Heart left ventricle (tissue), 16 donors: ENCODE measurements around the gene PCTP. TPM values are rescaled to one million over a fixed set of nuclear protein-coding genes. Genes with fewer than 3 reads are reported as not detected.
A peak's percentile ranks its signal among the peaks of the same experiment; 100 is the strongest.

Source experiments
- ATAC-seq, 4 donors: fragments of 200-7000 bp; cut with Tn5 transposase; one replicate each; pipeline ENCODE4 v1.9.1; 2020 to 2022; ENCODE audit warnings: moderate library complexity in 4 of 4, mild to moderate bottlenecking in 3 of 4, moderate number of reproducible peaks in 1 of 4
- DNase-seq, 5 donors: peaks; one replicate each; pipeline ENCODE4 v3.0.0-alpha.2; 2020
- H3K27ac ChIP-seq, 12 donors: fragments of 200-600 bp; sonication (generic) in 4 of 12; one replicate each; pipeline versions ENCODE4 v1.5.0 to v1.8.0; 2016 to 2022; ENCODE audit warnings: mild to moderate bottlenecking in 2 of 12
- H3K27me3 ChIP-seq, 9 donors: fragments of 200-600 bp; sonication (generic) in 2 of 9; one replicate each; pipeline versions ENCODE4 v1.5.1 to v1.8.0; 2016 to 2022; ENCODE audit warnings: mild to moderate bottlenecking in 3 of 9
- H3K36me3 ChIP-seq, 9 donors: fragments of 200-600 bp; sonication (generic) in 2 of 9; one replicate each; pipeline versions ENCODE4 v1.5.0 to v1.8.0; 2018 to 2022; ENCODE audit warnings: mild to moderate bottlenecking in 2 of 9
- H3K4me1 ChIP-seq, 12 donors: fragments of 200-600 bp; sonication (generic) in 4 of 12; one replicate each; pipeline versions ENCODE4 v1.5.0 to v1.8.0; 2016 to 2022; ENCODE audit warnings: mild to moderate bottlenecking in 3 of 12
- H3K4me3 ChIP-seq, 12 donors: fragments of 200-600 bp; sonication (generic) in 4 of 12; one replicate each; pipeline versions ENCODE4 v1.5.0 to v1.8.0; 2017 to 2022; ENCODE audit warnings: mild to moderate bottlenecking in 9 of 12, moderate library complexity in 4 of 12
- H3K9me3 ChIP-seq, 12 donors: fragments of 200-600 bp; sonication (generic) in 4 of 12; one replicate each; pipeline versions ENCODE4 v1.5.0 to v1.8.0; 2016 to 2022; ENCODE audit warnings: mild to moderate bottlenecking in 1 of 12
- CTCF ChIP-seq, 12 donors: fragments of 200-600 bp; sonication (generic) in 4 of 12; IDR thresholded peaks; one replicate each; pipeline versions ENCODE4 v1.5.0 to v1.8.0; 2018 to 2022; ENCODE audit warnings: antibody characterized with exemption in 12 of 12, mild to moderate bottlenecking in 5 of 12
- POLR2A ChIP-seq, 2 donors: fragments of 450-650 bp; IDR thresholded peaks; one replicate each; pipeline ENCODE4 v1.6.1; 2017; ENCODE audit warnings: antibody characterized with exemption in 2 of 2, mild to moderate bottlenecking in 2 of 2, moderate library complexity in 2 of 2
- WGBS, 4 donors: extraction: QIAGEN DNeasy Blood & Tissue Kit in 2 of 4; methylation state at CpG; one replicate each; pipeline versions ENCODE4 v1.1.5 to v1.1.7; 2013 to 2018; 5-methylcytosine and 5-hydroxymethylcytosine counted together
- intact Hi-C, 10 donors: fragments of 100-400 bp; cut with DNase I; formaldehyde crosslinking; loops; one replicate each; pipeline versions ENCODE4 v1.11.1 to v1.14.2; 2022
- polyA plus RNA-seq, 2 donors: library from polyadenylated mRNA; stranded (reverse); fragments of 200-250 nt; gene quantifications; one replicate each; pipeline ENCODE4 v1.2.3, GENCODE V29; 2013
- total RNA-seq, 9 donors: library from RNA; depleted of rRNA in 2 of 9; stranded (reverse); fragments of >200 nt in 2 of 9; fragmentation: NEBNext Ultra II Directional in 3 of 9; extraction: Animal tissue kit (Norgen Biotek cat#: 25700) in 3 of 9; gene quantifications; one replicate each; pipeline versions ENCODE4 v1.1.0 to v1.2.4, GENCODE V29; 2016 to 2023
- donor health status: ischemic (EF 13 %, LVEDD 7.1; RV severe dilation, severe dysfunction).
- donor health status: healthy with polysubstance abuse.
- donor health status: DM: no; HTN: yes; CAD: no.
- donor health status: DM: no; HTN: no; CAD: no.
- donor health status: ischemic (EF 25% LVEDD 6.9; RV normal size, moderate dysfunction).
- donor health status: ischemic (EF 25% LVEDD 5.7; RV mildly dilated, moderate dysfunction).
- donor health status: healthy.
- donor health status: DM: yes; HTN: yes; CAD: no.
- donor health status: ischemic (EF 35%, LVEDD 5.7; RV mildly dilated, moderate dysfunction).
- donor health status: nonischemic (EF 11% LVEDD 7.7; RV severe dilation, severe dysfunction).
- donor health status: DM: yes; HTN: yes; CAD: no.
- donor health status: PGD.
- donor health status: ischemic (EF 29% LVEDD 5.4; RV normal size, mild dysfunction).
- donor health status: nonischemic (EF 23%, LVEDD 6.1; RV moderate dilation, normal function).

PCTP gene
- total and polyA plus RNA-seq, 11 donors: 11.8 to 22.6 (median 18.6) TPM

- ATAC-seq (no peak), DNase-seq (no peak)
- Histone ChIP-seq H3K36me3 (no peaks in the 10 kb centered on the region), H3K27ac (peak overlapping the region in 2 of 12 donors; percentile 50 to 51), H3K4me3 (no peak overlapping the region), H3K4me1 (peaks cover 0 to 57% (median 30%) of the 10 kb centered on the region in 12 donors), H3K9me3 (no peaks in the 10 kb centered on the region), H3K27me3 (no peaks in the 10 kb centered on the region)
- 61 to 100% (median 96%) methylated on average over 1 of the region's 1 CpG for WGBS, 4 donors
- intact Hi-C loops: loop anchor here in 1 of 10 donors (10.0 kb wide), 1 partner anchor 303 kb away; the partner anchor contains the start of gene MMD
- TF ChIP-seq POLR2A (IDR thresholded peaks at IDR 0.05): no peak
- TF ChIP-seq CTCF (IDR thresholded peaks at IDR 0.05): no peak
Measured at GRCh38 chr17:55727920-55728319, 22.9 kb upstream of the PCTP start.

- H3K4me3 ChIP-seq: peak overlapping the region in 1 of 12 donors; percentile 6
Measured at GRCh38 chr17:55728361-55728760, 22.5 kb upstream of the PCTP start.

GRCh38 chr17:55728833-55729232, 22.0 kb upstream of the PCTP start:
- Histone ChIP-seq H3K27me3 (no peaks in the 10 kb centered on the region), H3K4me1 (peaks cover 0 to 59% (median 30%) of the 10 kb centered on the region in 12 donors), H3K27ac (peak overlapping the region in 5 of 12 donors; percentile 2 to 51 (median 25)), H3K36me3 (no peaks in the 10 kb centered on the region), H3K9me3 (no peaks in the 10 kb centered on the region), H3K4me3 (peak overlapping the region in 1 of 12 donors; percentile 6)
- ATAC-seq (no peak), DNase-seq (no peak)
- TF ChIP-seq CTCF (IDR thresholded peaks at IDR 0.05) (no peak), POLR2A (IDR thresholded peaks at IDR 0.05) (no peak)
- WGBS, 4 donors: 86 to 98% (median 94%) methylated on average over 5 of the region's 5 CpGs
- intact Hi-C loops: loop anchor here in 1 of 10 donors (10.0 kb wide), 1 partner anchor 304 kb away; the partner anchor contains the start of gene MMD

More at GRCh38 chr17:55728361-55728760, 22.5 kb upstream of the PCTP start:
- Histone ChIP-seq H3K9me3 (no peaks in the 10 kb centered on the region), H3K4me1 (peaks cover 0 to 58% (median 30%) of the 10 kb centered on the region in 12 donors), H3K36me3 (no peaks in the 10 kb centered on the region), H3K27ac (peak overlapping the region in 4 of 12 donors; percentile 19 to 51 (median 38)), H3K27me3 (no peaks in the 10 kb centered on the region)
- TF ChIP-seq POLR2A (IDR thresholded peaks at IDR 0.05) (no peak), CTCF (IDR thresholded peaks at IDR 0.05) (no peak)
- WGBS, 4 donors: 90 to 95% (median 93%) methylated on average over 5 of the region's 5 CpGs
- no peak for DNase-seq
- intact Hi-C loops: loop anchor here in 1 of 10 donors (10.0 kb wide), 1 partner anchor 304 kb away; the partner anchor contains the start of gene MMD
- no peak for ATAC-seq

- Histone ChIP-seq H3K27ac (peak overlapping the region in 2 of 12 donors; percentile 81 to 86), H3K9me3 (no peaks in the 10 kb centered on the region), H3K36me3 (no peaks in the 10 kb centered on the region), H3K4me3 (peak overlapping the region in 2 of 12 donors; percentile 34 to 48), H3K4me1 (peaks cover 0 to 58% (median 31%) of the 10 kb centered on the region in 12 donors), H3K27me3 (no peaks in the 10 kb centered on the region)
- ATAC-seq (no peak), DNase-seq (no peak)
- WGBS, 4 donors: 66 to 90% (median 88%) methylated on average over 1 of the region's 1 CpG
- no peak for TF ChIP-seq CTCF (IDR thresholded peaks at IDR 0.05)
- no peak for TF ChIP-seq POLR2A (IDR thresholded peaks at IDR 0.05)
- intact Hi-C loops: loop anchor here in 1 of 10 donors (10.0 kb wide), 1 partner anchor 305 kb away; the partner anchor contains the start of gene MMD
Measured at GRCh38 chr17:55729484-55729883, 21.4 kb upstream of the PCTP start.
